ENCODE data around the gene ULBP2.
"Not testable (repeated sequence)": the region's sequence is repeated elsewhere in the genome, so short reads cannot be mapped to it uniquely, and the experiment has no call there.

ULBP2 gene

GRCh38 chr6:149929422-149929821, 12.4 kb upstream of the ULBP2 start:
- DNase-seq = no peak

DNA sequence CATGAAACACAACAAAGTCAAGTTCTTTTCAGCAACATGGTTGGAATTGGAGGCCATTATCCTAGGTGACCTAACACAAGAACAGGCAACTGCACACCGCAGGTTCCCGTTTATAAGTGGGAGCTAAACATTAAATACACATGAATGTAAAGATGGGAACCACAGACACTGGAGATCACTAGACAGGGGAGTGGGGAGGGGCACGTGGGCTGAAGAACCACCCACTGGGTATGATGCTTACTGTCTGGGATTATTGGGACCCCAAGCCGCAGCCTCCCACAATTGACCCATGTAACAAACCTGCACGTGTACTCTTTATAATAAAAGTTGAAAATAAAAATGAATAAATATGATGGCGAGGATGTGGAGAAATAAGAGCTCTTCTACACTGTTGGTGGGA, 10.3 kb upstream of the ULBP2 start:
- DNase-seq = no peak

DNA sequence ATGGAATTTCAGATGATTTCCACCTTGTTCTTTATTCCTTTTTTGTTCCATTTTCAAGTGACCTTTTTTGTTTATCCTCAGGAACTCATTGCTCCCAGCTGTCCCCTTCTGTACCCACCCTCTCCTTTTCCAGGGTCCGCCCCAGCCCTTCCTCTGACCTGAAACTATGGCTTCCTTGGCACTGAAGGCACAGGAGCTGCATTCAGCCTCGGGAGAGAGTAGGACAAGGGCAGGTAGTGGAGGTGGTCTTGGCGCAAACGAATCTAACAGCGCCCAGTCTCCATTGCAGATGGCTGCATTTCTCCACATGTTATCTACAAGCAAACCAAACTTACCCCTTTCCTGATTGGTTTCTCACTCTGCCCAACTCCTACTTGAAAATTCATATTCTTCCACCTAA, 8.8 kb upstream of the ULBP2 start:
- DNase-seq = no peak

DNA sequence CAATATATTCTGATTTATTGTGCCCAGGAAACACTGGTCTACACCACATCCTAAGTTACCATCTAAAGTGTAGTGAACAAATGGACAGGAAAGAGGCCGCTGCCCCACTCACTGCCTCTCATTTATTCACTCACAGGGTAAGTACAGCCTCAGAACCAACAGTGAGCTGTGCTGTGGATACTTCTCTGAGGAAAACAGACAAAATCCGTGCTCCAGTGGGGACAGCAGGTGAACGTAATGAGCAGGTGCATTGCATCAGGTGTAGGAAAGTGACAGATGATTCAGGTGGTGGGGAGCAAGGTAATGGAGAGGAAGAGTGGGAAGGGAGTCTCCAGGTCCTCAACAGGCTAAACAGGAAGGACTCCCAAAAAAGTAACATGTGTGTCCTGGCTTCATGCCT, 8.4 kb upstream of the ULBP2 start:
- DNase-seq = no peak

- peak; percentile 19 for DNase-seq
Measured at GRCh38 chr6:149934249-149935156, 7.3 kb upstream of the ULBP2 start.

DNA sequence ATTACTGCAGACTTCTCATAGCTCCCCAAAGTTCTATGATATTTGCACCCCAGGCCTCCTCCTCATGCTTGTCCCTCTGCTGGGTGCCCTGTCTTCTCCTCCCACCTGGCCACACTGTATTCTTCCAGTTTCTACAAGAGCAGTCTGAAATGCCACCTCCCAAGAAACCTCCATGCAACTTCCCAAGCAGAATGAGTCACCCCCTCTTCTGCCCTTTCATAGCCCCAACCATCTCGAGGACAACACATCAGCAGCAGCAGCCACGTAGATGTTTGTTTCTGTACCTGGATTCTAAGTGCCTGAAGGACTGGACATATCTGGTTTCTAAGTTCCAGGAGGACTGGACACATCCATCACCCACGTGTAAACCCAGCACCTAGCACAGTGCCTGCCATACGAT, 6.6 kb upstream of the ULBP2 start:
- no peak for DNase-seq

DNA sequence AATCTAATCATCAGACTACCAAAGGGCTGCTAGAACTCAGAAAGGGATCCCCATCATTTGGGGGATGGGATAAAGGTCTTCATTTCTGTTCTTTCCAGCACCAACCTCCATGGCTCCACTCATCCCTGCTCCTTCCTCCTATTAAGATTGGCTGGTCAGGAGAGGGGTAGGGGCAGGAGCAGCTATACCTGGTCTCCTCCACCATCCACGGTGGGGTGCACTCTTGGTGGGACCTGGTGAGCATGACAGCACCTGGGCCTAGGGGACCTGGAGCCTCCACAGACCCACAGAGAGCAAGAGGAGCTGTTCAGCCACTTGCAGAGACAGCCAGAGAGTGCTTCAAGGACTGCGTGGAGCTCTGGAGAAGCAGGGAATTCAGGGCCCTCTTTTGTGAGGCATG, 6.1 kb upstream of the ULBP2 start:
- DNase-seq = no peak

DNA sequence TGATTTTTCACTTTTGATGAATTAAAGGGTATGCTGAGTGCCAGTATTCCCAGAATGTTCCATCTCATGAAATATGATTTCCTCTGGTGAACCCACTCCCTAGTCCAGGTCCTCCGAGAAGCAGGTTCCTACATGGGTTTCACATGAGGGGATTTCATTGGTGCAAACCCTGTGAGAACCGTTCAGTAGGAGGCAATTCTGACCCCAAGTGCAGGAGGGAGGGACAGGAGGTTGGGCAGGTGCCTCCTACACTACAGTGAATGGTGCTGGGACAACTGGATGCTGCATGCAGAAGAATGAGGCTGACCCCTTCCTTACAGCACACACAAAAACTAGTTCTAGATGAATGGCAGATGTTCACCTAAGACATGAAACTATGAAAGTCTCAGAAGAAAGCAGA, 5.1 kb upstream of the ULBP2 start:
- no peak for DNase-seq

GRCh38 chr6:149938013-149938570, 3.7 kb upstream of the ULBP2 start:
- DNase-seq = not testable (repeated sequence)

DNA sequence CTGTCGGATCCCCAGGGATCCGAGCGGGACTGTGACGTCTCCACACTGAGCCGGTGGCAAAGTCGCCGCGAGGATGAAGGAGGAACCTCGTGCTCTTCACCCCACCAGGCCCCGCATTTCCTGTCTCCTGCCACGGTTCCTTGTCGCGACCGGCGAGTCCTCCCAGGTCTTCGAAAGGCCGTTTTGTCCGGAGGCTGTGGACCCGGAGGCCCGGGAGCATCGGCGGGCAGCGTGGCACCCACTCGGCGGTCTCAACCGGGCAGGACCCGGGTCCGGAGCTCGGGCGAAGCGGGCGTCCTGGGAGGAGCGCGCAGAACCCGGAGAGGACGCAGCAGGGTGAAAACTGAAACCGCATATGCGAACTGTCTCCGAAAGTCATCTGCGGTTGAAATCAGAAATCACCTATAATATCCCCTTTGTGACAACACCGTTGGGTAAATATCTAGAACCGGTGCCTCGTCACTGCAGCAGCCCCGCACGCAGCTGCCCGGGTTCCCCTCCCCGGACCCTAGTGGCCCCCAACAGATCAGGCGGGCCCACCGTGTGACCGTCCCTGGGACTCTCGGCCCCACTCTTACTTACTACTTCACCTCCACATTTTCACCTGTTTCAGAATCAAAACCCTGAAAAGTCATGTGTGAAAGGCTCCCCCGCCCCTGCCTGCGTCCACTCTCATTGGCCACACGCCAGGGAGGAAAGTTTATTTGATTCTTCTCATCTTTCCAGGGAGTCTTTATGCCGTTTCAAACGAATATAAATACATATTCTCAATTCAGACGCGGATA, 3.1 kb upstream of the ULBP2 start:
- DNase-seq = peak; percentile 27

DNA sequence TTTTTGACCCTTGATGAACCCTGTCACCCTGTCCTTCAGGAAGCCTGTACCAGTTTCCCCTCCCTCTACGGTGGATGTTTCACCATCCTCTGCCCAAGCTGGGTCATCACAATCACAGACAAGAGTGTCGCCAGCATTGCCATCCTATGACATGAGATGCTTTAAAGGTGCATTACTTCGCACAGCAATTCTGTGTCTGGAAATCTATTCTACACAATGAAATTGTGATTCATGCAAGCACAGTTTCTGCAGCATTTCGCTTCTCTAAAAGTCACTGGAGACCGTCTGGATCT, 2.5 kb upstream of the ULBP2 start:
- DNase-seq = no peak

GRCh38 chr6:149939909-149940671, 1.7 kb upstream of the ULBP2 start:
- no peak for DNase-seq

GRCh38 chr6:149940672-149940982, 1.2 kb upstream of the ULBP2 start:
- DNase-seq = no peak

DNA sequence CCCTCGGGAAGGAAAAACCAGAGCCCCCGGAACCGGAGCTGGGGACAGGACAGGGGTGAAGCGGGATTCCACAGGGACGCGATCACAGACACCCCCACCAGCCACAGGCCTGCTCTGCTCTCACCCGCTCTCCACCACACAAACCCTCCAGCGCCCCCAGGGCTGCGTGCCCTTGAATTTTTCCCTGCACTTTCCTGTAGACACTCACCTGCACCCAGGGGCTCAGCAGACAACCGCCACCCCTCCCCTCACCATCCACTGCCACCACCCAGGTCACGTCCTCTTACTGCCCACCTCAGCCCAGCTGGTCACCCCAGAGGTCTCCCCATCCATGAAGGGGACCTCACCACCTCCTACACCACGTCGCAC, 631 bp downstream of the ULBP2 start:
- no peak for DNase-seq

DNA sequence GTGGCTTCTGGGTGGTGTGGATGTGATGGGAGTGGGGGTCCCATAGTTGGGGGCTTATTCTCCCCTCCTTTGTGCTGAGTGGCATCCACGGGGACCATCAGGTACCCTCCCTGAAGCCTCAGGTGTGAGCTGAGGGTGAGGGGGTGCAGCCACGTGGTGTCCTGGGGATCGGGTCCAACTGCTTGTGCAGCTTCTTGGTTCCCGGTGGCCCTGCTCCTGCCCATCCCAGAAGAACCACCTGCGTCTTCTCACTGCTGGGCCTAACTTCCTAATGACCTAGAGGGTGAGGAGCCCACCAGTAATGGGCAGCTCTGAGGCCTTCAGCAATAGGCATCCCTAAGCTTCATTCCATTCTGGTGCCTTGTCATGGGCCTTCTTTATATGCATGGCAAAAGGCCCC, 1.5 kb downstream of the ULBP2 start:
- not testable (repeated sequence) for DNase-seq

- DNase-seq = not testable (repeated sequence)
Measured at GRCh38 chr6:149945276-149945675, 3.5 kb downstream of the ULBP2 start.

DNA sequence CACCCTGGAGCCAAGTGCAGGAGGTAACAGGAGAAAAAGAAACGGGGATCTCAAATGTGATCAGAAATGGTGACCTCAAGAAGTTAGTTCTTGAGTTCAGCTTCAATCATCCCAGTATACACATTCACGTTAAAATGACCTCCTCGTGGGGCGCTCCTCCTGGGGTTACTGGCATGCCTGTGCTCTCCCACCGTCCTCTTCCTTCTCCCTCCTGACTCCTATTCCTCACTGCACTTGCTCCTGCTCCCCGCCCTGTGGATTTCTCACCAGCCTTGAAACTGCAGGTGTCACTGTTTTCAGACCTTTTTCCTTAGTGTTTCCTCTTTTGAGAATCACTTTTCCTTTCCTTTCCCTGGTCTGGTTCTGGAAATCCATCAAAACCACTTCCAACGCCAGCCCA, 4.8 kb downstream of the ULBP2 start:
- DNase-seq = not testable (repeated sequence)

DNA sequence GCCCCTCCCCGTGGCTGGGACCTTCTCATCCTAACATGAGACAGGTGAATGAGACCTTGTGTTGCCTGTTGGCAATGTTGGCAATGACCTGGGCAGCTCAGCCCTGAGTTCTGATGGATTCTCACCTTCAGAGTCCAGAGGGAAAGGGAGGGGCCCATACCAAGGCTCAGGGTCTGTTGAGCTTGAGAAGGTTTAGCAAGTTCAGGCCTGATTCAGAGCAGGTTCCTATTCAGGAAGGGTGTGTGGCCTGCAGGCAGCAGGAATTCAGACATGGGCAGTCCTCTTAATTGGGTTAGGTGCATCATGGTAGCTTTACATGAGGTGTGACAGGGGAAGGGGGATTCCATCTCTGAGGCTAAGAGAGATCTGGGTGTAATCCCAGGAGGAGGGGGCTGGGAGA, 5.7 kb downstream of the ULBP2 start:
- not testable (repeated sequence) for DNase-seq

- no peak for DNase-seq
Measured at GRCh38 chr6:149948011-149948410, 6.2 kb downstream of the ULBP2 start.

GRCh38 chr6:149948616-149949015, 6.8 kb downstream of the ULBP2 start:
- DNase-seq = no peak

- DNase-seq = no peak
Measured at GRCh38 chr6:149950423-149950822, 8.6 kb downstream of the ULBP2 start.

- DNase-seq = no peak
Measured at GRCh38 chr6:149951096-149951495, 9.3 kb downstream of the ULBP2 start.

GRCh38 chr6:149951626-149952025, 9.8 kb downstream of the ULBP2 start:
- DNase-seq = no peak

DNA sequence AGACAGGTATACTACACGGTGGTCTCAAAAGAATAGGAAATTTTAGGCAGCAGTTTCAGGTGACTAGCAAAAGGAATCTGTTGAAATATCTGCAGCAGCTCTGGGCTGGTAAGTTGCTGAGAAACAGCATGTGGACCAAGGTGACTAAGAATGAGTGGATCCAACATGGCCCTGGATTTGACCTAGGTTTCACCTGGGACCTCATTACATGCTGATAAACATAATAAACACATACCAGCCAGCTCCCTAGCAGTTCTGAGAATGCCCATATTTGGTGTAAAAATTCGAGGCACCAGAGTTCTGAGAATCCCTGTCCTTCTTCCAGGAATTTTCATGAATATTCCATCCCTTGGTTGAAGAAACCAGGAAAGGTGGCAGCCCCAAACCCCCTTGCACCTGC, 11.6 kb downstream of the ULBP2 start:
- not testable (repeated sequence) for DNase-seq
